IPS DF 19.7 (cell line): Measurements from ENCODE around the gene GLRX3.
"Not testable (repeated sequence)": the region's sequence is repeated elsewhere in the genome, so short reads cannot be mapped to it uniquely, and the experiment has no call there.

ENCODE experiments used
- DNase-seq: peaks from one replicate; pipeline ENCODE4 v3.0.0-alpha.2; 2013; ENCODE audit warnings: low read depth, low spot score

Gene GLRX3

GRCh38 chr10:130188195-130189175 lies 52.3 kb downstream of the GLRX3 start:
- no peak for DNase-seq

DNA sequence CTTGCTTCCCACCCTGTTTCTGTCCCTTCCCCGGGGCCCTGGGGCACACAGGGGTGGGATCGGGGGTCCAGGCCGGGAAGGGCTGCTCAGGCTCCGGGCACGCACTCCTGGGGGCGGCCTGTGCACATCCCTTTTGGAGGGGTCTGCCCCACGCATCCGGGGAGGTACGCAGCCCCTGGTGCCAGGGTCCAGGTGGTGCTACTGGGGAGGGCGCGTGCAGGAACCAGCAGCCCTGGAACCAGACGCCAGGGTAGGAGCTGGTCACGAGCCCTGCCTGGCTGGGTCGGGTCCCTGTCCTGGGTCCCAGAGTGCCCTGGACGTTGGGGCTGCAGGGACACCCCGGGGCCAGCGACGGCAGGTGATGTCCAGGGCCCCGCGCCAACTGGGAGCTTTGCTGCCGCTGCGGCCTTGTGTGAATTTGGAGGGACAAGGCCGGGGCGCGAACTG lies 53.4 kb downstream of the GLRX3 start:
- DNase-seq = no peak

DNA sequence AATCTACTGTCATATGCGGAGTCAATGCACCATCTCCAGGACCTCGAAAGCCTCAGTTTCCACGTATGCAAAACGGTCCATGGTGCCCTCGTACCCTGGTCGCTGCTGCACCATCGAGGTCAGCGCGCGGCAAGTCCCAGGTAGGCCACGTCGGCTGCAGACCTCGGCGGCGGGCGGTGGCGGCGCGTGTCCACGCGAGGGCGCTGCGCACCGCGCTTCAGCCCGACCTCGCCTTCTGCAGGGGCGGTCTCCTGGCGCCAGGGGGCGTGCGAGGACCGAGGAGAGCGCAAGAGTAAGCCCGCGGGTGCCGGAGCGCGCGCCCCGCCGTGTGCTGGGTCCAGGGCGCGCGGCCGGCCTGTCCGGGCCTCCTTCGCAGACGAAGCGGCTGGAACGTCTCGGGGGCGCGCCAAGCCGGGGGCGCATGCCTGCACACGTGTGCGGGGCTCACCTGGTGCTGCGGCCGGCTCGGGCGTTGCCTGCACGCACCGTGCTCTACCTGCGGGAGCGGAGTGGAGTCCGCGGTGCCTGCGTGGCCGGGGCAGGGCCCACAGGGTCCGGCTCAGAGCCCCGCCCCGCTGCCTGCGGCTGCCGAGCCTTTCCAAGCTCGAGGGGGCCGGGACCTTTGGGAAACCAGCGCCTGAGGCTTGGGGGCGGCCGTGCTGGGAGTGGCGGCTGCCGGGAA lies 54.0 kb downstream of the GLRX3 start:
- peak; percentile 45 for DNase-seq

- no peak for DNase-seq
Observed at GRCh38 chr10:130190737-130191115, 54.5 kb downstream of the GLRX3 start.

GRCh38 chr10:130191380-130191779 lies 55.2 kb downstream of the GLRX3 start:
- no peak for DNase-seq

- no peak for DNase-seq
Observed at GRCh38 chr10:130192276-130192848, 56.2 kb downstream of the GLRX3 start.

- DNase-seq = no peak
Observed at GRCh38 chr10:130193033-130193432, 56.8 kb downstream of the GLRX3 start.

DNA sequence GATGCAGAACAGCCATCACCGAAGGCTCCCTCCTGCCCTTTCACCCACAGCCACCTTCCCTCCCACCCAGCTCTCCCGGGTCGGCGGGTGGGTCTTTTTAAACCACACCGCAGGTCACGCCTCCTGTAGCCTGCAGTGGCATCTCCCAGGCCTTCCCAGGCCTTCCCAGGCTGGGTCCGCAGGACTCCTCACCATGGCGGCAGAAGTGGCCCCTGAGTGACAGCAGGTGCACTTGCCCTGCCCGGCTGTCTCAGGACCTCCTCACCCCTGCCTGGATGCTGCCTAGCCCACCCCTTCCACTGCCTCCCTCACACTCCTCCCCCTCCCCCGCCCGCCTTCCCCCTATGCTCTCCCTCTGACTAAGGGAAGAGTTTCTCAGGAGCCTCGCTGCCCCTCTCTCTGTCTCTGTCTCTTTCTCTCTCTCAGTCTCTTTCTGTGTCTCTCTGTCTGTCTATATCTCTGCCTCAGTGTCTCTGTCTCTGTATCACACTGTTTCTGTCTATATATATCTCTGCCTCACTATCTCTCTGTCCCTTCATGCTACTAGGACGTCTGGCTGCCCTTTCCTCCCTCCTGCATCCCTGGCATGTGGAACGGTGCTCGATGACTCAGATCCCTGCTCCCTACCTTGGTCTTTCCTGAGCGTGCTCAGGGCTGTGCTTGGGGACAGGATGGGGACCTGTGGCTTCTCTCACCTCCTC lies 57.5 kb downstream of the GLRX3 start:
- DNase-seq = no peak

GRCh38 chr10:130194194-130194990 lies 58.2 kb downstream of the GLRX3 start:
- no peak for DNase-seq

- DNase-seq = no peak
Observed at GRCh38 chr10:130194991-130195645, 58.9 kb downstream of the GLRX3 start.

GRCh38 chr10:130195746-130196294 lies 59.6 kb downstream of the GLRX3 start:
- DNase-seq = no peak

- no peak for DNase-seq
Observed at GRCh38 chr10:130196511-130197487, 60.6 kb downstream of the GLRX3 start.

DNA sequence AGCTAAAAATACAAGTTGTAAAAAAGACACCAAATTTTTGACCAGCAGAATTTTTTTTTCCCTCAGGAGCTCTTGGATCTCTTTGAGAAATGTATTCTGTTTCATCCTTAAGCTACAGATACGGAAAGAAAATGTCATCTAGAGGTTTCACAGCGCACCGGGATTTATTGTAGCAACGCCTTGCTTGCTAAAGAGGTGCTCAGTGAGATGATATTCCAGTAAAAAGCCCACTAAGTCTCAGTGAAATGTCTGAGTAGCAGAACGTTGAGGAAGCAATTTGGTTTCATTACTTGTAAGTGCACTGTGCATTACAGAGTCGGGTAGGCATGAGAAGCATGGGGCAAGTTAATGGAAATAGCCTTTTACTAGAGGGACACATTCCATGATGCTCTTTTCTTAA lies 62.5 kb downstream of the GLRX3 start:
- no peak for DNase-seq

DNA sequence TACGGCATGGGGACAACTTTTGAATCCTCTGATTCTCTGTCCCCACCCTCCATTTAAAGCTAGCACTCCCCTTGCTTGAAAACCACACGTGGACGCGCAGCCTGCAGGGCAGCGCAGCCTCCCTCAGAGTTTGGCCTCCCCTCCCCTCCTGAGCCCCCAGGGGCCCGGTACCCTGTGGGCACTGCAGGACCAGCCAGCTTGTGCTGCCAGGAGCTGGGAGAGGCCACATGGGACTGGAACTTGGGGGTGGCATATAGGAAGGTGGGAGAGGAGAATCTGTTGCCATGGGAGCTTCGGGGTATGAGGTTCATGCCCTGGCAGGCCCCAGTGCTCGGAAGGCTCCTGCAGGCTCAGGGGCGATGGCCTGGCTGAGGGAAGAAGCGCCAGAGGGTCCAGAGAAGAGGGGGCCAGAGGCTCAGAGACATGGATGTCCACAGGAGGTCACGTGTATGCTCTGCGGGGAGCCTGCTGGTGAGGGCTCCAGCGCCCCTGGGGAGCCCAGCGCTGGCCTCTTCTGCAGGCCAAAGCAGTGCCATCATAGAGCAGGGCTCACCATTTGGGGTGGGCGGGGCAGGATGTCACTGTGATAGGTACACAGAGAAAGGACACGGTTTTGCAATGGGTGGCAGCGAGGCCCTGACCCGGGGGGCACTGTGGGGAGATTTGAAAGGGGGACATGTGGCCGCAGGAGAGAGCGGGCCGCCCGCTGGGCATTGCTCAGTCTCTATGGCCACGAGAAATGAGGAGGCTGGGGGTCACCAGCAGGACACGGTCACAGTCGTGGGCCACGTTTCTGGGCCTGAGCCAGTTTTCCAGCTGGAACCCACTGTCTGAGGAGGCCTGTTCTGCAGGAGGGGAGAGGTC lies 64.2 kb downstream of the GLRX3 start:
- no peak for DNase-seq

- DNase-seq = no peak
Observed at GRCh38 chr10:130201043-130201380, 64.8 kb downstream of the GLRX3 start.

DNA sequence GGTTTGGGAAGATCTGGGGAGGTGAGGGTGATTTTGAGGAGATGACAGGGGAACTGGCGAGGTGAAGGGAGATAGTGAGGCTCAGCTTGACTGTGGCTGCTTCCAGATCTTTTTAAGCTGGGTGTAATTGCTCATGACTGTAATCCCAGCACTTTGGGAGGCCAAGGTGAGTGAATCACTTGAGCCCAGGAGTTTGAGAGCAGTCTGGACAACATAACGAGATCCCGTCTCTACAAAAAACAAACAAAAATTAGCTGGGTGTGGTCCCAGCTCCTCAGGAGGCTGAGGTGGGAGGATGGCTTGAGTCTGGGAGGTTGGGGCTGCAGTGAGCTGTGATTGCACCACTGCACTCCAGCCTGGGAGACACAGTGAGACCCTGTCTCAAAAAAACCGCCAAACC lies 66.0 kb downstream of the GLRX3 start:
- DNase-seq = not testable (repeated sequence)

DNA sequence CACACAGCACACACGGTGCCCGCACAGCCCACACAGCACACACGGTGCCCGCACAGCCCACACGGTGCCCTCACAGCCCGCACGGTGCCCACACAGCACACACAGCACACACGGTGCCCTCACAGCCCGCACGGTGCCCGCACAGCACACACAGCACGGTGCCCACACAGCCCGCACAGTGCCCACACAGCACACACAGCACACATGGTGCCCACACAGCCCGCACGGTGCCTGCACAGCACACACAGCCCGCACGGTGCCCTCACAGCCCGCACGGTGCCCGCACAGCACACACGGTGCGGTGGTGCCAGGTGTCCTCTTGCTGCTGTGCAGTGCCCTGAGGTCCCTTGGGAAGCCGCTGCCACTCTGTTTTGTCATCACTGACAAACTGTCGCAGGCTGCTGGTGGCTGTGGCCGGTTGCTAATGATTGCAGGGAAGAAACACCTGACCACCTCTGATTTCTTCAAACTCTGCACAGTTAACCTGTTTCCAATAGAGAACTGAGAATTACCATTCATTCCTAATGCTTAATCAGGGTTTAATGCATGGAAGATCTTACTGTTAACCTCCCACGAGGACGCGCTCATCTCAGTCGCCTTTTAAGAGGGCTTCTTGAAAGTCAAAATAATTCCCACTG lies 66.9 kb downstream of the GLRX3 start:
- DNase-seq = no peak

GRCh38 chr10:130203626-130204025 lies 67.4 kb downstream of the GLRX3 start:
- no peak for DNase-seq
